Esophagus squamous epithelium (tissue), 5 donors: Measurements from ENCODE around the gene EFCAB8. TPM values are rescaled to one million over a fixed set of nuclear protein-coding genes. Genes with fewer than 3 reads are reported as not detected.
"Not testable (repeated sequence)": the region's sequence is repeated elsewhere in the genome, so short reads cannot be mapped to it uniquely, and the experiment has no call there.

ENCODE experiments used
- DNase-seq: peaks from one replicate; lab custom pipeline; 2025; lab: John Stamatoyannopoulos, UW
- H3K27ac ChIP-seq, 4 donors: fragments of 200-600 bp; sonication (generic); one replicate each; pipeline ENCODE4 v1.5.1; 2016 to 2019; ENCODE audit warnings: mild to moderate bottlenecking in 1 of 4
- H3K27me3 ChIP-seq, 4 donors: fragments of 200-600 bp; sonication (generic); 1 replicate in 3 of 4; 2 replicates in 1 of 4; pipeline versions ENCODE4 v1.5.1 to v1.6.0; 2017 to 2021; ENCODE audit warnings: antibody characterized with exemption in 1 of 4
- H3K36me3 ChIP-seq, 3 donors: fragments of 200-600 bp; sonication (generic); one replicate each; pipeline ENCODE4 v1.5.1; 2016 to 2019
- H3K4me1 ChIP-seq, 3 donors: fragments of 200-600 bp; sonication (generic); one replicate each; pipeline ENCODE4 v1.5.1; 2017 to 2019
- H3K4me3 ChIP-seq, 4 donors: fragments of 200-600 bp; sonication (generic); 1 replicate in 3 of 4; 2 replicates in 1 of 4; pipeline ENCODE4 v1.5.1; 2016 to 2019; ENCODE audit warnings: mild to moderate bottlenecking in 2 of 4, moderate library complexity in 1 of 4
- H3K9me3 ChIP-seq, 3 donors: fragments of 200-600 bp; sonication (generic); one replicate each; pipeline ENCODE4 v1.5.1; 2016 to 2019
- POLR2A ChIP-seq, 4 donors: fragments of 450-650 bp; IDR thresholded peaks; one replicate each; pipeline ENCODE4 v1.6.1; 2017; ENCODE audit warnings: antibody characterized with exemption in 4 of 4, mild to moderate bottlenecking in 4 of 4, moderate library complexity in 3 of 4
- WGBS, 2 donors: methylation state at CpG; one replicate each; pipeline ENCODE4 v1.1.5; 2018; 5-methylcytosine and 5-hydroxymethylcytosine counted together
- intact Hi-C: fragments of 100-400 bp; cut with DNase I; formaldehyde crosslinking; loops from one replicate; pipeline ENCODE4 v1.15.0; 2022
- total RNA-seq, 4 donors: library from RNA; depleted of rRNA; stranded (reverse); fragments of >200 nt; gene quantifications; one replicate each; pipeline ENCODE4 v1.1.0, GENCODE V29; 2016
- TF ChIP-seq, protein P1 (sequence below), 6 experiments: fragments of 450-650 bp in 4 of 6; fragments of 200-600 bp in 2 of 6; sonication (generic) in 2 of 6; IDR thresholded peaks; one replicate each; pipeline ENCODE4 v1.5.1; 2016 to 2019; ENCODE audit warnings: antibody characterized with exemption in 6 of 6, mild to moderate bottlenecking in 4 of 6, moderate library complexity in 4 of 6
- donor health status: DM: yes; HTN: yes; CAD: no.

The EFCAB8 gene
- total RNA-seq, 4 donors from 2014 or later: 0.38 TPM; not detected in 3

DNA sequence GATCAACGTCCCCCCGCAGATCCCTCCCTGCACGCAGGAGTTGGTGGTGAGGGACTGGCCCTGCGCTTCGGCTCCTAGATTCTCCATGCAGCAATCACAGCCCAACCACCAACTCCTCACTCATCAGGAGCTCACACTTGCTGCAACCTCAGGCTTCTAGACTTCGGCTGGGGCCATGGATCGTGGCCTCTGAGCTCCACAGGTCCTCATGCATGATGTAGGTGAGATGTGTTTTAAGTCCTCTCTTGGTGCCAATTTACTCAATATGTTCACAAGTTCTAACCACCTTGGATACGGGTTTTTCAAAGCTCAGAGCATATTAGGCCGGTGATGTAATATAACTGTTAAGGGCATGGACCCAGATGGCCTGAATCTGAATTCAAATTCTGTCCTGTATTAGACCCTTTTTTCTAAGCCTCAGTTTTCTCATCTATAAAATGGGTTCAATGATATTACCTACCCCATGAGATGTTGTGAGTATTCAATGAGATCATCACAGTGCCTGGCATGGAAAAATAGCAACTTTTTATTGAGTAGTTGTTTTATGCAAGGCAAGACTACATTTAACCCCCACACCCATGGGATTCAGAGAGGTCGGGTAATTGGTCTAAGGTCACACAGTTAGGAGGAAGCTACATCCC is 114.5 kb downstream of the EFCAB8 start:
- Histone ChIP-seq H3K27me3 (peaks cover 0 to 7% (median 0%) of the 10 kb centered on the region in 4 donors), H3K27ac (peak overlapping the region in 1 of 4 donors; percentile 66), H3K36me3 (no peaks in the 10 kb centered on the region), H3K4me3 (no peak overlapping the region), H3K4me1 (peaks cover 0 to 39% (median 11%) of the 10 kb centered on the region in 3 donors), H3K9me3 (no peaks in the 10 kb centered on the region)
- no peak for TF ChIP-seq POLR2A (IDR thresholded peaks at IDR 0.05)
- TF ChIP-seq, protein P1, sequence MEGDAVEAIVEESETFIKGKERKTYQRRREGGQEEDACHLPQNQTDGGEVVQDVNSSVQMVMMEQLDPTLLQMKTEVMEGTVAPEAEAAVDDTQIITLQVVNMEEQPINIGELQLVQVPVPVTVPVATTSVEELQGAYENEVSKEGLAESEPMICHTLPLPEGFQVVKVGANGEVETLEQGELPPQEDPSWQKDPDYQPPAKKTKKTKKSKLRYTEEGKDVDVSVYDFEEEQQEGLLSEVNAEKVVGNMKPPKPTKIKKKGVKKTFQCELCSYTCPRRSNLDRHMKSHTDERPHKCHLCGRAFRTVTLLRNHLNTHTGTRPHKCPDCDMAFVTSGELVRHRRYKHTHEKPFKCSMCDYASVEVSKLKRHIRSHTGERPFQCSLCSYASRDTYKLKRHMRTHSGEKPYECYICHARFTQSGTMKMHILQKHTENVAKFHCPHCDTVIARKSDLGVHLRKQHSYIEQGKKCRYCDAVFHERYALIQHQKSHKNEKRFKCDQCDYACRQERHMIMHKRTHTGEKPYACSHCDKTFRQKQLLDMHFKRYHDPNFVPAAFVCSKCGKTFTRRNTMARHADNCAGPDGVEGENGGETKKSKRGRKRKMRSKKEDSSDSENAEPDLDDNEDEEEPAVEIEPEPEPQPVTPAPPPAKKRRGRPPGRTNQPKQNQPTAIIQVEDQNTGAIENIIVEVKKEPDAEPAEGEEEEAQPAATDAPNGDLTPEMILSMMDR (IDR thresholded peaks at IDR 0.05): no peak
- DNase-seq: no peak
- intact Hi-C loops: no loop called here
- WGBS, 2 donors: 88 to 91% methylated on average over 9 to 10 of the region's 10 CpGs

GRCh38 chr20:32974204-32975064 is 115.7 kb downstream of the EFCAB8 start:
- WGBS, 2 donors: 75 to 76% methylated on average over 8 to 9 of the region's 9 CpGs
- H3K36me3 ChIP-seq, DNase-seq, H3K4me3 ChIP-seq, H3K27ac ChIP-seq, H3K9me3 ChIP-seq, H3K27me3 ChIP-seq, intact Hi-C loops: not testable (repeated sequence)
- H3K4me1 ChIP-seq: peaks cover 0 to 28% (median 11%) of the 10 kb centered on the region in 3 donors

GRCh38 chr20:32975121-32975520 is 116.4 kb downstream of the EFCAB8 start:
- H3K36me3 ChIP-seq, H3K27me3 ChIP-seq, intact Hi-C loops, H3K27ac ChIP-seq, H3K4me3 ChIP-seq, DNase-seq, H3K9me3 ChIP-seq: not testable (repeated sequence)
- WGBS, 2 donors: 77 to 79% methylated on average over 4 of the region's 4 CpGs
- H3K4me1 ChIP-seq: peaks cover 0 to 26% (median 11%) of the 10 kb centered on the region in 3 donors

DNA sequence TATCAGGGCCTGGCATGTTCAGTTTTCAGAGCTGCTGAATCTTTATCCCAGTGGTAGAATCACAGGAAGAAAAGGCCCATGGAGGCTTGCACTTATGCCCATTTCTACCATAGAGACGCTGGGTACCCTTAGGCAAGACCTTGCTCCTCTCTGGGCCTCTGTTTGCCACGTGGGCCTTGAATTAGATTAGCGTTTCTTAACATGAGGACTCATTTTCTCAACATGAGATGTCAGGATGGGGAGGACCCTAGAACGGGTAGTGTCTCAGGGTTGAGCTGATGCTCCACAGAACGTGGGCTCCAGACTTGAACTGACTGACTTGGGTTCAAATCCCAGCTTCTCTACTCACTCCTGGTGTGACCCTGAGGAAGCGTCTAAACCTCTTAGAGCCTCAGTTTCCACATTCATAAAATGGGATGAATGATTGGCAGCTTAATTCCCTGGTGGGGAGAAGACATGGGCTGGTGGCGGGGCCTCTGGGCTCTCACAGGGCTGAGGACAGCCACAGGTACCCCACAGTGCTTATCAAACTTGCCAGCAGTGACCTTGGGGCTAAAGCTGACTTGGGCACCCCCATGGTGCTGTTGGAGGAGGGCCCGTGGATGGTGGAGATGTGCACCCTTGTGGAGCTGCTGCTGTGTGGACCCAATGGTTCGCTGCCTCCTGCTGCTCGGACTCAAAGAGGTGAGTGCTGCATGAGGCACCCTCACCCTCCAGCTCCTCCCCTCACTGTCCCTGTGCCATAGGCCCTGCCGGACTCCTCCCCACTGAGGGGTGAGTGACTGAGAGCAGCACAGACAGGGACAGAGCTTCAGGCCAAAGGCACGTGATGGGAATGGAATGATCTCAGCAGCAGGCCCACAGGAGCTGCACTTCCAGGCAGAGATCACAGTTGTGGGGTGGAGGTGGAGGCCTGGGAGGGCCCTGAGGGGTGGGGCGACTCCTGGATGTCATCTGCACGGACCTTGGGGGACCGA is 117.3 kb downstream of the EFCAB8 start:
- DNase-seq: no peak
- Histone ChIP-seq H3K4me3 (no peak overlapping the region), H3K36me3 (no peaks in the 10 kb centered on the region), H3K9me3 (no peaks in the 10 kb centered on the region), H3K27ac (no peak overlapping the region), H3K27me3 (peaks cover 0 to 16% (median 0%) of the 10 kb centered on the region in 4 donors), H3K4me1 (peaks cover 0 to 17% (median 8%) of the 10 kb centered on the region in 3 donors)
- TF ChIP-seq, protein P1 (IDR thresholded peaks at IDR 0.05): no peak
- TF ChIP-seq POLR2A (IDR thresholded peaks at IDR 0.05): no peak
- intact Hi-C loops: no loop called here
- WGBS, 2 donors: 80 to 83% methylated on average over 8 to 9 of the region's 15 CpGs

DNA sequence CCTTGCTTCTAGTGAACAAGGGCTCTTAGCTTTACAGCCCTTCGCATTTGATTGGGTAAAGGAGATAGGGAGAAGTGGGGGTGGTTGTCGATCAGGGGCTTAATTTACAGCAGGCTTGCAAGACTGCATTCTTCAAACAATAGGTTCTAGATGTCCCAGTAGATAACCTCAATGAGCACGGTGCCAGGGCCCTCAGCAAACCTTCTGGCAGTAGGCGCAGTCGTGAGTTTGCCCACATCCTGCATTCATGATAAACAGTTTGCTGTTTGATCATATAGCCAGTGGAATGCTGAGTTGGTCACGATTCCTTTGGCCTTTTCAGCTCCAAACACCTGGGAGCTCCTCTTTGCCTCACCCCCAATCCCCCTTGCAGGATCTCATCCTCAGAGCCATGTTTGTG is 118.0 kb downstream of the EFCAB8 start:
- Histone ChIP-seq H3K27me3 (peaks cover 0 to 16% (median 0%) of the 10 kb centered on the region in 4 donors), H3K4me3 (no peak overlapping the region), H3K9me3 (no peaks in the 10 kb centered on the region), H3K27ac (no peak overlapping the region), H3K36me3 (no peaks in the 10 kb centered on the region), H3K4me1 (peaks cover 0 to 10% (median under 1%) of the 10 kb centered on the region in 3 donors)
- WGBS, 2 donors: 70 to 72% methylated on average over 6 of the region's 6 CpGs
- intact Hi-C loops: no loop called here
- no peak for TF ChIP-seq POLR2A (IDR thresholded peaks at IDR 0.05)
- TF ChIP-seq, protein P1 (IDR thresholded peaks at IDR 0.05): no peak
- DNase-seq: no peak
